ENCODE results near the gene SUCLA2.
"Not testable (repeated sequence)": the region's sequence is repeated elsewhere in the genome, so short reads cannot be mapped to it uniquely, and the experiment has no call there.

Gene SUCLA2

DNA sequence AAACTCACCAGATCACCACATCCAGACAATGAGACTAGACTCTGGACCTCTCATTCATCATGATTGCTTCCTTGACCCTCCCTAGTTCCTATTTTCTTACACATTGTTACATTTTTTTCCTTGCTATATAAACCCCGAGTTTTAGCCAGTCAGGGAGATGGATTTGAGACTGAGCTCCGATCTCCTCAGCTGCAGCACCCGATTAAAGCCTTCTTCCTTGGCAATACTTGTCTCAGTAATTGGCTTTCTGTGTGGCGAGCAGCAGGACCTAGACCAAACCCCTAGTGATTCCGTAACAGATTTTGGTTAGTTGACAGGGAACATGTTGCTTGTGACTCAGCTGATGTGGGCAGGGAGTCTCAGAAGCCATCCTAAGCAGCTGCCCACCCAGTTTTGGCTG lies 44.0 kb downstream of the SUCLA2 start:
- Histone ChIP-seq H3K27ac (ENCODE audit: low read depth, low read length) (no peak overlapping the region), H3K9me3 (ENCODE audit: control insufficient read depth in 1 of 2, low read length in 2 of 2) (peaks cover 18 to 26% of the 10 kb centered on the region in 2 donors), H3K27me3 (ENCODE audit: control insufficient read depth in 1 of 2, insufficient read depth in 2 of 2, low read length in 2 of 2) (no peaks in the 10 kb centered on the region), H3K4me3 (ENCODE audit: low read depth in 1 of 2, low read length in 2 of 2) (no peak overlapping the region), H3K4me1 (ENCODE audit: control insufficient read depth in 1 of 2, insufficient read depth in 2 of 2, low read length in 2 of 2) (no peaks in the 10 kb centered on the region), H3K36me3 (ENCODE audit: control insufficient read depth in 1 of 2, insufficient read depth in 2 of 2, low read length in 2 of 2) (peaks cover 25 to 54% of the 10 kb centered on the region in 2 donors), H3K9ac (ENCODE audit: low read depth in 1 of 2, low read length in 2 of 2) (no peak overlapping the region)

DNA sequence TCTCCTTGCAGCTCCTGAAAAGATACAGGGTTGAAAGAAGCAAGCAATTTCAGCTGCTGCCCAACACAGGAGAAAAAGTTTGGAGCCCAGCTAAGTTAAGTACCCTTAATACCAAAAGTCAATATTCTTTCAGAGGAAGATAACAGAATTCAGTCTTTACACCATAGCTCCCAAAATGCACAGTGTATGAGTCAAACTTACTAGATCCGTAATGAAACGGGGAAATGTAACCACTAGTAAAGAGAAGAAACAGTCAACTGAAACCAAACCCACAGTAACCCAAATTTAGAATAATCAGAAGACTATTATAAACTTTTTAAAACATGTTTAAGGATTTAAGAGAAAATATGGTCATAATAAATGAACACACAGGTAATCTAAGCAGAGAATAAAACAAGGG lies 45.2 kb downstream of the SUCLA2 start:
- Histone ChIP-seq H3K4me3 (ENCODE audit: low read depth in 1 of 2, low read length in 2 of 2) (no peak overlapping the region), H3K27ac (ENCODE audit: low read depth, low read length) (no peak overlapping the region), H3K9ac (ENCODE audit: low read depth in 1 of 2, low read length in 2 of 2) (no peak overlapping the region), H3K36me3 (ENCODE audit: control insufficient read depth in 1 of 2, insufficient read depth in 2 of 2, low read length in 2 of 2) (peaks cover 26 to 49% of the 10 kb centered on the region in 2 donors), H3K4me1 (ENCODE audit: control insufficient read depth in 1 of 2, insufficient read depth in 2 of 2, low read length in 2 of 2) (no peaks in the 10 kb centered on the region), H3K9me3 (ENCODE audit: control insufficient read depth in 1 of 2, low read length in 2 of 2) (peaks cover 18 to 26% of the 10 kb centered on the region in 2 donors), H3K27me3 (ENCODE audit: control insufficient read depth in 1 of 2, insufficient read depth in 2 of 2, low read length in 2 of 2) (no peaks in the 10 kb centered on the region)

DNA sequence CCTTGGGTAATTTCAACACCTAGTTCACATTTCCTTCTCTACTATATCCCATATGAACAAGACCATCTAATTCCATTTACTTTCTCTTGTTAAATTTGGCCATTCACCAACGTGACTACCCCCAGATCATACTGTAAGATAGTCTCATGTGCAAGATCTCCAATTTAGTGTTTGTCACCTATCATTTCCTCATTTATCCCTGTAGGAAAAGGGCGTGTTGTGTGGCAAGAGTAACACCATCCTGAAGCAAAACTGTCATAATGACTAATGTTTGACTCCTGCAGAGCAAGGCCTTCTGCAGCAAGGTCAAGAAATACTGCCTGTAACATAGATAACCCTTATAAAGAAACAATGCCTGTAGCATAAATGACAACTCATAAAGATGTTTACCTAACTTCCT lies 51.3 kb downstream of the SUCLA2 start:
- Histone ChIP-seq H3K9me3 (ENCODE audit: control insufficient read depth in 1 of 2, low read length in 2 of 2) (no peaks in the 10 kb centered on the region), H3K4me3 (ENCODE audit: low read depth in 1 of 2, low read length in 2 of 2) (no peak overlapping the region), H3K36me3 (ENCODE audit: control insufficient read depth in 1 of 2, insufficient read depth in 2 of 2, low read length in 2 of 2) (peaks cover 17 to 36% of the 10 kb centered on the region in 2 donors), H3K9ac (ENCODE audit: low read depth in 1 of 2, low read length in 2 of 2) (no peak overlapping the region), H3K27ac (ENCODE audit: low read depth, low read length) (no peak overlapping the region), H3K27me3 (ENCODE audit: control insufficient read depth in 1 of 2, insufficient read depth in 2 of 2, low read length in 2 of 2) (no peaks in the 10 kb centered on the region), H3K4me1 (ENCODE audit: control insufficient read depth in 1 of 2, insufficient read depth in 2 of 2, low read length in 2 of 2) (peaks cover 0 to 4% of the 10 kb centered on the region in 2 donors)

DNA sequence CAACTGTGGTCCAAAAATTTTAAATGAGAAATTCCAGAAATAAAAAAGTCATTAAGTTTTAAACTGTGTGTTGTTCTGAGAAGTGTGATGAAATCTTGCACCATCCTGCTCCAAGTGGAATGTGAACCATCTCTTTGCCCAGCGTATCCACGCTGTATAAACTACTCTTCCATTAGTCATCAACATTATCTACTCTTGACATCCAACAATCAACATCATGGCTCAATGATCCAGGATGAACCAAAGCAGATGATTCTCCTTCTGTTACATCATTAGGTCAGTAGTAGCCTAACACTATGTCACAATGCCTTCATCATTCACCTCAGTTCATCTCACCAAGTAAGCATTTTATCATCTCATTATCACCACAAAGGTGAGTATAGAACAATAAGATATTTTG lies 55.3 kb downstream of the SUCLA2 start:
- Histone ChIP-seq H3K36me3 (ENCODE audit: control insufficient read depth in 1 of 2, insufficient read depth in 2 of 2, low read length in 2 of 2) (peaks cover 20 to 39% of the 10 kb centered on the region in 2 donors), H3K9me3 (ENCODE audit: control insufficient read depth in 1 of 2, low read length in 2 of 2) (no peaks in the 10 kb centered on the region), H3K27ac (ENCODE audit: low read depth, low read length) (no peak overlapping the region), H3K4me1 (ENCODE audit: control insufficient read depth in 1 of 2, insufficient read depth in 2 of 2, low read length in 2 of 2) (peaks cover 4 to 10% of the 10 kb centered on the region in 2 donors), H3K9ac (ENCODE audit: low read depth in 1 of 2, low read length in 2 of 2) (no peak overlapping the region), H3K4me3 (ENCODE audit: low read depth in 1 of 2, low read length in 2 of 2) (no peak overlapping the region), H3K27me3 (ENCODE audit: control insufficient read depth in 1 of 2, insufficient read depth in 2 of 2, low read length in 2 of 2) (no peaks in the 10 kb centered on the region)

DNA sequence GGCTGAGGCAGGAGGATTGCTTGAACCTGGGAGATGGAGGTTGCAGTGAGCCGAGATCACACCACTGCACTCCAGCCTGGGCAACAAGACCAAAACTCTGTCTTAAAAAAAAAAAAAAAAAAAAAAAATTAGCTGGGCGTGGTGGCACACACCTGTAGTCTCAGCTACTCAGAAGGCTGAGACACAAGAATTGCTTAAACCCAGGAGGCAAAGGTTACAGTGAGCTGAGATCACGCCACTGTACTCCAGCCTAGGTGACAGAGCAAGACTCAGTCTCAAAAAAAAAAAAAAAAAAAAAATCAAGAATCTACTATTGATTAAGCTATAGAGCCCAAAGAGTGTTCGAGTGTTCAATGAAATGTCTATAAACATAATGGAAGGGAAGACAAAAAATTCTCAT lies 55.9 kb downstream of the SUCLA2 start:
- H3K27me3 ChIP-seq (ENCODE audit: control insufficient read depth in 1 of 2, insufficient read depth in 2 of 2, low read length in 2 of 2); H3K9ac ChIP-seq (ENCODE audit: low read depth in 1 of 2, low read length in 2 of 2); H3K4me3 ChIP-seq (ENCODE audit: low read depth in 1 of 2, low read length in 2 of 2); H3K27ac ChIP-seq (ENCODE audit: low read depth, low read length); H3K9me3 ChIP-seq (ENCODE audit: control insufficient read depth in 1 of 2, low read length in 2 of 2): not testable (repeated sequence)
- Histone ChIP-seq H3K4me1 (ENCODE audit: control insufficient read depth in 1 of 2, insufficient read depth in 2 of 2, low read length in 2 of 2) (peaks cover 4 to 10% of the 10 kb centered on the region in 2 donors), H3K36me3 (ENCODE audit: control insufficient read depth in 1 of 2, insufficient read depth in 2 of 2, low read length in 2 of 2) (peaks cover 16 to 33% of the 10 kb centered on the region in 2 donors)

DNA sequence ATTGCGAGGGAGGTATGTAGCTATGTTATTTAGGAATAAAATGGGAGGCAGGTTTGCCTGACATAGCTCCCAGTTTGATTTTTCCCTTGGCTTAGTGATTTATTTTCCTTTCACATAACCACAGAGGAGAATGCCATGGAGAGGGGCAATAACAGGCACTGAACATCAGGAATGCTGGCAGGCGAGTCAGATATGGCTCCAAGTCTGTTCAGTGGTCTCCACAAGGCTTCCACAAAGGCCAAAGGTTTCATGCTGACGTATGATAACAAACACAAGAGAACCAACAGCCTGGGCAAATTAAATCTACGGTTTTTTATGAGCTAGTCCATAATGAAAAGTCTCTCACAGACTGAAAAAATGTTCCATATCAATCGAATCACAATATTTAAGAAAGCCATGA lies 66.7 kb downstream of the SUCLA2 start:
- Histone ChIP-seq H3K9ac (ENCODE audit: low read depth in 1 of 2, low read length in 2 of 2) (no peak overlapping the region), H3K27me3 (ENCODE audit: control insufficient read depth in 1 of 2, insufficient read depth in 2 of 2, low read length in 2 of 2) (no peaks in the 10 kb centered on the region), H3K36me3 (ENCODE audit: control insufficient read depth in 1 of 2, insufficient read depth in 2 of 2, low read length in 2 of 2) (peaks cover 2 to 8% of the 10 kb centered on the region in 2 donors), H3K4me3 (ENCODE audit: low read depth in 1 of 2, low read length in 2 of 2) (no peak overlapping the region), H3K9me3 (ENCODE audit: control insufficient read depth in 1 of 2, low read length in 2 of 2) (no peaks in the 10 kb centered on the region), H3K27ac (ENCODE audit: low read depth, low read length) (no peak overlapping the region), H3K4me1 (ENCODE audit: control insufficient read depth in 1 of 2, insufficient read depth in 2 of 2, low read length in 2 of 2) (no peaks in the 10 kb centered on the region)

DNA sequence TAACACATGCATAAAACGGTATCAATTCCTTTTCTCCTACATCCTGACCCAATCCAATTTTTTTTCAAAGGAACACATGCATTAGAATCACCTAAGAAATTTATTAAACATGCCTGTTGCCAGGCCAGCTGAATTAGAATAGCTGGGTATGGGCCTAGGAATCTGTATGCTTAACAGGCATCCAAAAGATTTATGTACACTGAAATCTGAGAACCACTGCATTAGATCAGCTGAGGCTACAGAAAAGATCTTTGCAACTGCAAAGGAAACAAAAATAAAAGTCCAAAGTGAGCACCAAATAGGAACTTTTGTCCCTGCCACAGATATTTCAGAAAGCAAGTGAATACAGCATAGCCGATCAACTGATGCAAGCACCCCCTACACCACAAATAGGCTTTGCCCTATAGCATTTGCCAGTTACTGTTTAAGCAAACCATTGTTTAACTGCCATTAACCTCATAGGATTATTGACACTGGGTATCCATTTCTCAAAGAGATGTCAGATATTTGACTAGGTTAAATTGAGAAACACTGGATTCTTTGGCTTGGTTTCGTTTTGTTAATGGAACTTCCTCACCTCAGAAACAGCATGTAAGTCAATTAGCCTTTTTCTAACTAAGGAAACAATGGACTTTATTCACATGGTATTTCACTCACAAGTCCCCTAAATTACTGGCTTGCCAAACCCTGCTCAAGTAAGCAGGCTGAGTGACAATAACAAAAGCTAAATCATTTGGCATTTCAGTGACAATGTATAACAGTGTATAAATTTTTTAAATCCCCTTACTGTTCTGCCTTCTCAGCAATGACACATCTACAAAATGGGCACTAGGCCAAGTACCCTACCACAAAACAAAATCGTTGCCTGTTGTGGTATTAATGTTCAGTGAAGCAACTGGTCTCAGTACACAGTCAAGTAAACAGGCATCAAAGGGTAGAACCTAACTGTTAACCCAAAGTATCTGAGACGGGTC lies 67.8 kb downstream of the SUCLA2 start:
- H3K4me3 ChIP-seq (ENCODE audit: low read depth in 1 of 2, low read length in 2 of 2) = no peak overlapping the region
- peaks cover 0 to 4% of the 10 kb centered on the region in 2 donors for H3K36me3 ChIP-seq (ENCODE audit: control insufficient read depth in 1 of 2, insufficient read depth in 2 of 2, low read length in 2 of 2)
- H3K27me3 ChIP-seq (ENCODE audit: control insufficient read depth in 1 of 2, insufficient read depth in 2 of 2, low read length in 2 of 2) = no peaks in the 10 kb centered on the region
- no peak overlapping the region for H3K9ac ChIP-seq (ENCODE audit: low read depth in 1 of 2, low read length in 2 of 2)
- H3K27ac ChIP-seq (ENCODE audit: low read depth, low read length) = no peak overlapping the region
- no peaks in the 10 kb centered on the region for H3K9me3 ChIP-seq (ENCODE audit: control insufficient read depth in 1 of 2, low read length in 2 of 2)
- no peaks in the 10 kb centered on the region for H3K4me1 ChIP-seq (ENCODE audit: control insufficient read depth in 1 of 2, insufficient read depth in 2 of 2, low read length in 2 of 2)

DNA sequence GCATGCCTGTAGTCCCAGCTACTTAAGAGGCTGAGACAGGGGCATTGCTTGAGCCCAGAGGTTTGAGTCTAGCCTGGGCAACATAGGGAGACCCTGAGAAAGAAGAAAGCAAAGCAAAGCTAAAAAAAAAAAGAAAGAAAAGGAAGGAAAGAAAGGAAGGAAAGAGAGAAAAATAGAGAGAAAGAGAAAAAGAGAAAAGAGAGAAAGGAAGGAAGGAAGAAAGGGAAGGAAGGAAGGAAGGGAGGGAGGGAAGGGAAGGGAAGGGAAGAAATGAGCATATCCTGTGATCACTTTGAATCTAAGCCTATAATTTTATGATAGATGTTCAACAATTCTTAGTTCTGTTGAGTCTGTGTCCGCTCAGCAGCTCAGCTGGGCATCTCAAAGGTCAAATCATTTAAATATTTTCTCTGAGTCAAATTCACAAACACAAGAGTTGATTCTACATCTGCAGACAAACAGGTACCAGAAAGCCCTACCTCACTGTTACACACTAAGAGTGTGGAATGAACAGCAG lies 70.4 kb downstream of the SUCLA2 start:
- no peaks in the 10 kb centered on the region for H3K9me3 ChIP-seq (ENCODE audit: control insufficient read depth in 1 of 2, low read length in 2 of 2)
- no peaks in the 10 kb centered on the region for H3K27me3 ChIP-seq (ENCODE audit: control insufficient read depth in 1 of 2, insufficient read depth in 2 of 2, low read length in 2 of 2)
- H3K27ac ChIP-seq (ENCODE audit: low read depth, low read length) = no peak overlapping the region
- H3K4me3 ChIP-seq (ENCODE audit: low read depth in 1 of 2, low read length in 2 of 2) = no peak overlapping the region
- no peaks in the 10 kb centered on the region for H3K4me1 ChIP-seq (ENCODE audit: control insufficient read depth in 1 of 2, insufficient read depth in 2 of 2, low read length in 2 of 2)
- no peak overlapping the region for H3K9ac ChIP-seq (ENCODE audit: low read depth in 1 of 2, low read length in 2 of 2)
- no peaks in the 10 kb centered on the region for H3K36me3 ChIP-seq (ENCODE audit: control insufficient read depth in 1 of 2, insufficient read depth in 2 of 2, low read length in 2 of 2)

DNA sequence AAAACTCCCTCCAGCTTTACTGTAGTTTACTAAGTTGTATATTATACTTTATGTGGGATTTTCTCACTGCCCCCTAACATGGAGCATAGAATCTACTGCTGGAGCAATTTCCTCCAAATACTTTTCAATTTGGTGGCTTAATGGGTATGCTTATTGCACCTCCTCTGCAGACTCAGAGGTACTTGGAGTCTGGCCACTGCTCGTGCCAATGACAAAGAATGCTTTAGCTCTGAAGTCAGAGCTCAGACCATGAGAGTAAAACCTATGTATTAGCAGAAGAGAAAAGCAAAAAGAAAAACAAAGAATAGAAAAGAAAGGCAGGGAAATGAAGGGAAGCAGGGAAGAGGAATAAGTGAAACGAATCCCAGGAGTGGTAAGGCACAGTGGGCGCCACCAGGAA lies 71.9 kb downstream of the SUCLA2 start:
- Histone ChIP-seq H3K27ac (ENCODE audit: low read depth, low read length) (no peak overlapping the region), H3K4me3 (ENCODE audit: low read depth in 1 of 2, low read length in 2 of 2) (no peak overlapping the region), H3K4me1 (ENCODE audit: control insufficient read depth in 1 of 2, insufficient read depth in 2 of 2, low read length in 2 of 2) (no peaks in the 10 kb centered on the region), H3K27me3 (ENCODE audit: control insufficient read depth in 1 of 2, insufficient read depth in 2 of 2, low read length in 2 of 2) (no peaks in the 10 kb centered on the region), H3K9ac (ENCODE audit: low read depth in 1 of 2, low read length in 2 of 2) (no peak overlapping the region), H3K9me3 (ENCODE audit: control insufficient read depth in 1 of 2, low read length in 2 of 2) (no peaks in the 10 kb centered on the region), H3K36me3 (ENCODE audit: control insufficient read depth in 1 of 2, insufficient read depth in 2 of 2, low read length in 2 of 2) (no peaks in the 10 kb centered on the region)

DNA sequence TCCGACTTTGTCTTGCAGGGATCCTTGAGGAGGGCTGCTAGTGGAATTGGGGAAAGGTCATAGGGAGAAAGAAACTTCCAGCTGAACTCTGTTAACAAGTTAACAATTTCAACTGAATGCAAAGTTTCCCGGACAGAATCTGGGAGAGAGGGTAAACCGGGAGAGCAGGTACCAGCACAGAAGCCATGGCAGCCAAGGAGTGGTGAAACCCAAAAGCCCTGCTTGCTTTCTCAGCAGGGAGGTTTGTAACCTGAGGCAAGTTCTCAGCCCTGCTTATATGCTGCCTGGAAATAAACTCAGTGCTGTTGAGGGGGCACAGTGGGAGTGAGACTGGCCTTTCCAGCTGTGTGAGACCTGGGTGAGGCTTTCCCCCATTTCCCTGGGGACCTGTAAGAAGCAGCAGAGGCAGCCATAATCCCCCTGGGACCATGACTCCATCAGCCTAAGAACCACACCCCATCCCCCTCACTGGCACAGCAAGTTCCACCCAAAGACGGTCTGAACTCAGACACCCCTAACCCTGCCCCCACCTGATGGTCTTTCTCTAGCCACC lies 84.0 kb downstream of the SUCLA2 start:
- Histone ChIP-seq H3K9me3 (ENCODE audit: control insufficient read depth in 1 of 2, low read length in 2 of 2) (no peaks in the 10 kb centered on the region), H3K4me1 (ENCODE audit: control insufficient read depth in 1 of 2, insufficient read depth in 2 of 2, low read length in 2 of 2) (no peaks in the 10 kb centered on the region), H3K27me3 (ENCODE audit: control insufficient read depth in 1 of 2, insufficient read depth in 2 of 2, low read length in 2 of 2) (no peaks in the 10 kb centered on the region), H3K4me3 (ENCODE audit: low read depth in 1 of 2, low read length in 2 of 2) (no peak overlapping the region), H3K36me3 (ENCODE audit: control insufficient read depth in 1 of 2, insufficient read depth in 2 of 2, low read length in 2 of 2) (no peaks in the 10 kb centered on the region), H3K27ac (ENCODE audit: low read depth, low read length) (no peak overlapping the region), H3K9ac (ENCODE audit: low read depth in 1 of 2, low read length in 2 of 2) (no peak overlapping the region)
